Measurements from ENCODE around the gene NR5A2. TPM values are rescaled to one million over a fixed set of nuclear protein-coding genes. Genes with fewer than 3 reads are reported as not detected.

NR5A2 gene
- total RNA-seq, 3 donors from 2014 or later, result 32.7 to 75.3 (median 47.9) TPM

DNA sequence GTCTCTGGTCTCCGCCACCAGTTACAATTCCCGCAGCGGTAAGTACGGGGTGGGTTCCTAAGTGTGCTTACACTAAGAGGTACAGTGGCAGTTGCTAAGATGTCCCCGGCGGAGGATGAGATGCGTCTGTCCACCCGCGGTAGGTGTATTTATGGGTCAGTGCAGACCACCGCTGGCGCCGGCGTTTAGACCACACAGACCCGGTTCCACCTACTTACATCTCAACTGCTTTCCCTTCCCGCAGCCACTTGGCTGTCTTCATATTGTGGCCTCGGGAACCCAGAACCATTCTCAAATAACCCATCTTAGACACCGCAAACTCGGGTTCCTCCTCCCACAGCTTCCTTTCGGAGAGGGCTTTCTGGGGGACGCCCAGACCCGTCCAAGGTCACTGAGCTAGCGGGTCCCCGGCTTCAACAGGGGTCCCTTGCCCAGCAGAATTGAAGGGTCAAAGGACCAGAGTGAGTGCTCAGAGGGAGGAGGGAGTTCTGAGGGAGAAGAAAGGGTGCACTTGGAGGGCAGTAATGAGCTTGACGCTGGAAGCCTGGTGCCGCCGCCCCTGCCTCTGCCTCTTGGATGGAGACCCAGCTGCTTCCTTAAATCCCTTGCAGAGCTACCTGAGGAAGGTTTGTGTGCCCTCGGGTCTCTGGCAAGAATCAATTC lies 8.6 kb downstream of the NR5A2 start:
- intact Hi-C loops (cut with DNase I, micrococcal nuclease), result no loop called here
- peak in 2 of 3 donors; percentile 42 to 57 for DNase-seq
- H3K4me1 ChIP-seq (ENCODE audit: low read depth), result peaks cover 7% of the 10 kb centered on the region

DNA sequence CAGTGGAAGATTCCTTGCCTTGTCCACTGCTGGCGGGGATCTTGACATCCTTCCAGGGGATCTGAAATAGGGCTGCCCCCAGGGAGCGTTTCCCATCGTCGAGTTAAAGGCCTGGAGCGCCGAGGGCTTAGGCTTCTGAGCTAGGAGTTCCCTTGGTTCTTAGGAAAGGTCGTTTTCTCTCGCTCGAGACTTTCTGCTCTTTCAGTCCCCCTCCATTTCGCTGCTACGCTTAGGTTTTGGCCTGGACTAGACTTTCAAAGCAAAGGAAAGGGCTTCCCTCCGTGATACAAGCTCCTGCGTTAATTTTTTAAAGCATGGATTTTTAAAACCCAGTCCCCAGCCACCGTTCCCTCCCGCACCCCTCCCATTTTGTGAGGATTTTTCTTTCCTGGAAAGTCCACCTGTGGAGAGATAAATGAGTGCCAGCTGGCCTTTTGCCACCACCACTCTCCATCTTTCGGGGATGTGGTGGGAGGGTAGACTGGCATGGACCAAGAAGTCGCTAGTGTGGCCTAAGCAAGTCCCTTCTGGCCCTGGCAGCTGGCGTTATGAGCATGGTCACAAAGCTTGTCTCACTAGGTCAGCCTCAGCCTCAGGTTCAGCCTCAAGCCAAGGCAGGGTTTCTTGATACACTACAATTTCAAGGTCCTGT lies 9.2 kb downstream of the NR5A2 start:
- ATAC-seq, result peak; percentile 4
- TF ChIP-seq, protein P1, sequence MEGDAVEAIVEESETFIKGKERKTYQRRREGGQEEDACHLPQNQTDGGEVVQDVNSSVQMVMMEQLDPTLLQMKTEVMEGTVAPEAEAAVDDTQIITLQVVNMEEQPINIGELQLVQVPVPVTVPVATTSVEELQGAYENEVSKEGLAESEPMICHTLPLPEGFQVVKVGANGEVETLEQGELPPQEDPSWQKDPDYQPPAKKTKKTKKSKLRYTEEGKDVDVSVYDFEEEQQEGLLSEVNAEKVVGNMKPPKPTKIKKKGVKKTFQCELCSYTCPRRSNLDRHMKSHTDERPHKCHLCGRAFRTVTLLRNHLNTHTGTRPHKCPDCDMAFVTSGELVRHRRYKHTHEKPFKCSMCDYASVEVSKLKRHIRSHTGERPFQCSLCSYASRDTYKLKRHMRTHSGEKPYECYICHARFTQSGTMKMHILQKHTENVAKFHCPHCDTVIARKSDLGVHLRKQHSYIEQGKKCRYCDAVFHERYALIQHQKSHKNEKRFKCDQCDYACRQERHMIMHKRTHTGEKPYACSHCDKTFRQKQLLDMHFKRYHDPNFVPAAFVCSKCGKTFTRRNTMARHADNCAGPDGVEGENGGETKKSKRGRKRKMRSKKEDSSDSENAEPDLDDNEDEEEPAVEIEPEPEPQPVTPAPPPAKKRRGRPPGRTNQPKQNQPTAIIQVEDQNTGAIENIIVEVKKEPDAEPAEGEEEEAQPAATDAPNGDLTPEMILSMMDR (IDR thresholded peaks at IDR 0.05), result no peak
- DNase-seq, result peak; percentile 72 to 74 (median 74)
- H3K36me3 ChIP-seq (ENCODE audit: low read depth), result no peaks in the 10 kb centered on the region
- no peak overlapping the region for H3K4me3 ChIP-seq
- H3K4me1 ChIP-seq (ENCODE audit: low read depth), result peaks cover 7% of the 10 kb centered on the region
- H3K9me3 ChIP-seq, result no peaks in the 10 kb centered on the region
- intact Hi-C loops (cut with DNase I, micrococcal nuclease), result no loop called here

More for the DNA sequence above, 8.6 kb downstream of the NR5A2 start:
- no peak for ATAC-seq
- TF ChIP-seq, protein P1 (IDR thresholded peaks at IDR 0.05), result no peak
- Histone ChIP-seq H3K4me3 (no peak overlapping the region), H3K36me3 (ENCODE audit: low read depth) (no peaks in the 10 kb centered on the region), H3K9me3 (no peaks in the 10 kb centered on the region)

DNA sequence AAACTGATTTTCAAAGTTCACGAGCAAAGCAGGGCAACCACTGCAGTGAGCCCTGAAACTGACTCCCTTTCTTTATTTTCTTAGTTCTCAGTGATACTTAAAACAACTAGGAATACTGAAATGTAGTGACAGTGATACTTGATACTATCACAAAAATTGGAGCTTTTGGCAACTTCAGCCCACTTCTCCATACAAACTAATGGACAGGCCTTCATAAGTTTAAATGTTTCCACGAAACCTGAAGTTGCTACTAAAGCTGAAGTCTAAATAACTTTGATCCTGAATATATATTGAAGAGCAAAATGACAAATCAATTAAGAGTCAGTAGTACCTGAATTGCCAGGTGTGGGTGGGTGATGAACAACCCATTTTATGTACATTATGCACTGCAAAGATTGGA lies 10.0 kb downstream of the NR5A2 start:
- Histone ChIP-seq H3K4me3 (no peak overlapping the region), H3K36me3 (ENCODE audit: low read depth) (no peaks in the 10 kb centered on the region), H3K4me1 (ENCODE audit: low read depth) (peaks cover 7% of the 10 kb centered on the region), H3K9me3 (no peaks in the 10 kb centered on the region)
- DNase-seq (no peak), ATAC-seq (no peak)
- intact Hi-C loops (cut with DNase I, micrococcal nuclease), result no loop called here
- TF ChIP-seq, protein P1 (IDR thresholded peaks at IDR 0.05), result no peak

DNA sequence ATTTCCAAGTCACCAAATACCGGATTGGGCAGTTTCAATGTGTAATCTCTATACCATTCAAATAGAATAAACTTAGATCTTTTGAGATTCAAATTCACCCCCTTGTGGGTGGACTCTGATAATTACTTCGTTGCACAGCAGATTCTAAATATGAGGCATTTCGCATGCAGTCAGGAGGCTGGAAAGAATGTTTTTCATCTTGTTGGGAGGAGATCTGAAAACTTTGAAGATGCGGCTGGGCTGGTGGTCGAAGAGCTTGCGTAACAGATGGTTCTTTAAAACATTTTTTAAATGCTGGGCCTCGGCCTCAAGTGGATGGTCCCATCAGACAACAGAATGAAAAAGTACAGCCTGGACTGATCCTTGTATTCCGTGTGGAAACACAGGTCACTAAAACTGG lies 10.4 kb downstream of the NR5A2 start:
- peaks cover 7% of the 10 kb centered on the region for H3K4me1 ChIP-seq (ENCODE audit: low read depth)
- no peak for DNase-seq
- H3K9me3 ChIP-seq, result no peaks in the 10 kb centered on the region
- no peak for ATAC-seq
- no peak overlapping the region for H3K4me3 ChIP-seq
- H3K36me3 ChIP-seq (ENCODE audit: low read depth), result no peaks in the 10 kb centered on the region
- intact Hi-C loops (cut with DNase I, micrococcal nuclease), result no loop called here
- TF ChIP-seq, protein P1 (IDR thresholded peaks at IDR 0.05), result no peak

DNA sequence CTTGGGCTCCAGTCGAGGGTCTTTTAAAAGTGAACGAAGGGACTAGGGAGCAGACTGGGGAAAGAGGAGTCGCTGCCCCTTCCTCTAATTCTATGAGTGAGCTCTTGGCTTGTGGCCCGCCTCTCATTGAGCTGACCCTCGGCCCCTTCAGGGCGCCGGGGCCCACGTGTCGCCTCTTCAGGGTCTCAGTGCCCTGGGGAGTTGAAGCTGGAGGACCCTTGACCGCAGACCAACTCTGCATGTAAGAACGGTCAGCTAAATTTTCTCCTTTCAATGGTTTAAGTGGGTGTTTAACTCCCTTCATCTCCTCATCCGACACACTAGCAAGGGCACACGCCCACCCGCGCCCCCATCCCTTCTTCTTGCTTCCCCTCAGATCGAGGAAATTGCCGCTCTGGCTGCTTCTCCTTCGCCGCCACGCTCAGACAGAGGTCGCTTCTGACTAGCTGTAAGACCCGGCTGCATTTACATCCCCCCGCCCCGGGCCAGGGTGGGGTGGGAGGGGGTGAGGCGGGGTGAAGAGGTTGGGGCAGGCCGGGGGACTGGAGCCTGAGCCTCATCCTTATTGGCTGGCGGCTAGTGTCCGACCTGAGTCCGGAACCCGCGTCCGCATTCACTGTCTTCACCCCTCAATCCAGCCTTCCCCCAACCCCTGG lies 10.9 kb downstream of the NR5A2 start:
- Histone ChIP-seq H3K36me3 (ENCODE audit: low read depth) (no peaks in the 10 kb centered on the region), H3K4me3 (no peak overlapping the region), H3K9me3 (no peaks in the 10 kb centered on the region), H3K4me1 (ENCODE audit: low read depth) (peaks cover 7% of the 10 kb centered on the region)
- DNase-seq (peak; percentile 56 to 75 (median 58)), ATAC-seq (peak; percentile 3)
- intact Hi-C loops (cut with DNase I, micrococcal nuclease), result no loop called here
- TF ChIP-seq, protein P1 (IDR thresholded peaks at IDR 0.05), result no peak
